ENCODE results near the gene ABHD16A.
A peak's percentile ranks its signal among the peaks of the same experiment; 100 is the strongest.

The ABHD16A gene

GRCh38 chr6:31689249-31690110 is 13.6 kb downstream of the ABHD16A start:
- DNase-seq (ENCODE audit: low read depth in 2 of 2): no peak

DNA sequence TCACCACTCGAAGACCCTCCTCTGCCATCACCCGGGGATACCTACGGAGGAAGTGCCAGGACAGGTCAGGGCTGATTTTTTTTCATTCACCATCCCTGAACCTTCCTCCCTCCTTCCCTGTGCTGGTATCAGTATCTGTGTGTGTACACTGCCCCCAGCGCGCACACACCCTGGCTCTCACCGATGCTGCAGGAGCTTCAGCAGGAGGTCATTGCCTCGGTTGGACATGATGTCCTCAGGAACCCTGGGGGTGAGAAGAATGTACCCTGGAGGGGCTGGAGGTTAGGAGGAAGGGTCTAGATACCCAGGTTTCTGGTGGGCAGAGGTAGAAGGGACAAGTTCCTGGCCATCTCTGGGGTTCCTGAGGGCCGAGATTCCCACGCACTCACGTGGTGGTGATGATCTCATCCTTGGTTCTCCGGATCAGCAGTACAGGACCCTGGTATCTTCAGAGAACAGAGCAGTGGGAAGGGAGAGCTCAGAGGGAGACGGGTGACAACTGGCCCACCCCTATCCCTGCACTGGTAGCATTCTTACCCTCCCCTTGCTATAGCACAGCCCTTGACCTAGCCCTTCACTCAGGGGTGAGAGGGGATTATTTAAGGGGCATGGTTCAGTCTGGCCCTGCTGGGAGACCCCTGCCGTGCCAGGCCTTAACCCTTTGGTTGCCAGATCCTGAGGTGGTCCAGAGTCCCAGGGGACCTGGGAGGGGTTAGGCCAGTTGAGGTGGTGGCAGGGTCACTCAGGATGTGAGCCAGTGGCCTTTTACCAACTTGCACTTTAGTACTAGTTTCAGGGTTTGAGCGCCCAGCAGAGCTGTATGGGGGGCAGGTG is 15.0 kb downstream of the ABHD16A start:
- DNase-seq (ENCODE audit: low read depth in 2 of 2): no peak

DNA sequence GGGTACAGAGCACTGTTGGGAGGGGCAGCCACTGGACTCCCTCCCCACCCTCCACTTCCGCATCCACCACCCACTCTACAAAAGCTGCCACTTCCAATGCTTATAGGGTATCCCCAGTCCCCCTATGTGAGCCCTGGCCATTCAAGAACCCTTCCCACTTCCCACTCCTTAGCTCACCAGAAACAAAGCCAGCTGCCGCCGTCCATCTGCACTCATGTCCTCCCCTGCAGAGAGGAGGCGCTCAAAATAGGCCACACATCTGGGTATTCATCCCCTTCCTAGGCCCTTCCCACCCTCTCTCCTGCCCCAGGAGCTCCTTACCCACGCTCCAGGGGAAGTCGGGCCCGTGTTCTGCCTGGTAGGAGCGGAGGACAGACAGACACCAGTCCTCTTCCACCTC is 15.8 kb downstream of the ABHD16A start:
- no peak for DNase-seq (ENCODE audit: low read depth in 2 of 2)

- DNase-seq (ENCODE audit: low read depth in 2 of 2): no peak
Observed at GRCh38 chr6:31686483-31686882, 16.6 kb downstream of the ABHD16A start.

DNA sequence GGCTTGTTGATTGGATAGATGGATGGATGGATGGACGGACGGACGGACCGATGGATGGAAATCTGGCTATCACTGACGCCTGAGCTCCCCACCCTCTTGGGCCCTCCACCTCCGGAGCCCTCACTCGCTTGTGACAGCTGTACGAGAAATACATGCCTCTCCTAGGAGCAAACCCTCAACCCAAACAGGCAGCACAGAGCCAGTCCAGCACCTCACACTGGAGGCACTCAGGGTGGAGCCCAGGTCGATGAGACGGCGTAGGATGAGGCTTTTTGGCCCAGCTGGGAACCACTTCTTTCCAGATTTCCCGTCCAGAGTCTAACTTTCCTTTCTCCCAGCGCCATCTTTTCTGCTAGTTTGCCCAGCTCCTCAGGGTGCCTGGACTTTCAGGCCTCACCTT is 19.5 kb downstream of the ABHD16A start:
- DNase-seq (ENCODE audit: low read depth in 2 of 2): no peak

DNA sequence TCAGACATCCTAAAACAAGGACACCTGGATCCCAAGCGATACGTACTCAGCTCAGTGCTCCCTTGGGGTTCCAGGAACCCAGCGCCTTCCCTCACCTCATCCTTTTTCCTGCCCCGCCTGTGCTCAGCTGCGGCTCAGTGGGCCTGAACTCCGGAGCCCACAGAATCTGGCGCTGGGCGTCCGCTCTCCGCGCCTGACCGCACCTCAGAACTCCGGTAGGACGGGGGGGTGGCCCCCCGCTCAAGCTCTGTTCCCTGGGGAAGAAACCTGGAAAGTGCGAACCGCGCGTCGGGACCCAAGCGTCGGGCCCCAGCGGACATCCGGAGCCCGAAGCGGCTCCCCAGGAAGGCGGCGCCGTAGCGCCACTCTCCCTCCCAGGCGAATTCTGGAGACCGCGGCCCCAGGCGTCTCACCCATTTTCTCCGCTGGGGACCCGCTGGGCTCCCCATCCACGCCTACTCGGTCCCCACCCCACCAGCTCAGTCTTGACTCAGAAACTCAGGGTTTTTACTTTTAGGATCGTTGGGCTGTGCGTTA is 21.9 kb downstream of the ABHD16A start:
- DNase-seq (ENCODE audit: low read depth in 2 of 2): peak in 1 of 2 donors; percentile 39

DNA sequence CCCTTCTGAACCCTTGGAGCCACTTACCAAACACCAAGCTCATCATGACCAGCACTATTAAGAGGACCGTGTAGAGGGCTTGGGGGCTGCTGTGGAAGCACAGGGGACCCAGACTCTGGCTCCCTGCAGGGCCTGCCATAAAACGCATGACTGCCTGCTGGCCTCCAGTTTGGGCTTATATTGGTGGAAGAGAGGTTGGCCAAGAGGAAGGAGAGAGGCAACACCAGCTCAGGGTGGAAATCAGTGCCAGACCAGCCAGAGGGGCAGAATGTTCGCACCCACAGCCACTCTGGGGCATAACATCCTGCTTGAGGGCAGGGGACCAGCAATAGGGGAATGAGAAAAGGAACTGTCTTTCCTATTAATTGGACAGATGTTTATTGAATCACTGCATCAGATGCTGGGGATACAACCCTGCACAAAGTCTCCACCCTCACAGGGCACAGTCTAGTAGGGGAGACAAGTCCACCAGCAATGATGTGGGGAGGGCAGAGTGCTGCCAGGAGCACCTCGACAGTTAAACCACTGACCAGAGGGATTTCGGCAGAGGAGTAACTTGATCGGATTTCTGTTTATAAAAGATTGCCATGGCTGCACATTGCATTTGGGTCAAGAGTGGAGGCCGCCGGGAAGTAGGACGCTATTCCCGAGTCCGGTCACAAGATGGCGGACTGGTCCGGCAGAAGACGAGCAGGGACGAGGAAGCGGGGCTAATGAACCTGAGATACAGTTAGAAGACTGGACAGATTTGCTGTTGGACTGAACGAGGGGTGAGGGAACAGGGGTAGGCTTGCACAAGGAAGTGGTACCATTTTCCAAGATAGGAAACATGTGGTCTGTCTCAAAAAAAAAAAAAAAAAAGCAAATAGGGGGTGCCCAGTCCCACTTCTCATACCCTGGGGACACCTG is 22.6 kb downstream of the ABHD16A start, which contains the start of gene LY6G5C:
Gene LY6G5C, minus strand, starts transcription at position 842 of the 909 bp plus-strand sequence. Its CDS starts 694 bp downstream, at position 148.
- DNase-seq (ENCODE audit: low read depth in 2 of 2): peak in 1 of 2 donors; percentile 45

DNA sequence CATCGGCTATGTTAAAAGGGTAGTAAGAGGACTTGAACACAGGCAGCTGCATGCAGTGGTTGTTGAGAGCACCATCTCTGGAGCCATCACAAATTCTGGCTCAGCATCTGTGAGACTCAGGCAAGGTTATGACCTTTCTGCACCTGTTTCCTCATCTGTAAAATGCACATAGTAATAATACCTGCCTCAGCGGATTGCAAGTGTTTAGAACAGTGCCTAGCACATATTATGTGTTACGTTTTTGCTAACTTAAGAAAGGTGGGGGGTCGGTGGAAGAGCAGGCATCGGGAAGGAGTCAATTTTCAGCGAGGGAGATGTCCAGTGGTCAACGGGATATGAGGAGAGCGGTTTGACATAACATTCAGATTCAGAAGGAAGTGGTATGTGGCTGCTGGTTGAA is 25.2 kb downstream of the ABHD16A start:
- DNase-seq (ENCODE audit: low read depth in 2 of 2): no peak

DNA sequence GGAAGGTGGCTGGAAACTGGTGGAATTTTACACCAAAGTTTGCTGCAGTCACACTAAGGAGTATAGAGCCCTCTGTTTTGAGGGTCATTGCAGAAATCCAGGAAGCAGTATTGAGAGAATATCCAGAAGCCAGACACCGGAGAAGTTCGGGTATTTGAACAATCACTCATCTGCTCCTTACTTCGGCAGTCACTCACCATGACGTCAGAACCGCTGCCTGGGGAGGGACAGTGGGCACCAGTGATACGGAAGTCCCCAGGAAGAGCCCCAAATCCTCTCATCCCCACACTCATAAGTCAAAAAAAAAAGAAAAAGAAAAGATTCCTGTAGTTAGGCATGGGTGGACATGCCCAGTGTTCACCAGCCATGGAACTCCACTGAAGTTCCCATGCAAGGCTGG is 26.2 kb downstream of the ABHD16A start:
- no peak for DNase-seq (ENCODE audit: low read depth in 2 of 2)

DNA sequence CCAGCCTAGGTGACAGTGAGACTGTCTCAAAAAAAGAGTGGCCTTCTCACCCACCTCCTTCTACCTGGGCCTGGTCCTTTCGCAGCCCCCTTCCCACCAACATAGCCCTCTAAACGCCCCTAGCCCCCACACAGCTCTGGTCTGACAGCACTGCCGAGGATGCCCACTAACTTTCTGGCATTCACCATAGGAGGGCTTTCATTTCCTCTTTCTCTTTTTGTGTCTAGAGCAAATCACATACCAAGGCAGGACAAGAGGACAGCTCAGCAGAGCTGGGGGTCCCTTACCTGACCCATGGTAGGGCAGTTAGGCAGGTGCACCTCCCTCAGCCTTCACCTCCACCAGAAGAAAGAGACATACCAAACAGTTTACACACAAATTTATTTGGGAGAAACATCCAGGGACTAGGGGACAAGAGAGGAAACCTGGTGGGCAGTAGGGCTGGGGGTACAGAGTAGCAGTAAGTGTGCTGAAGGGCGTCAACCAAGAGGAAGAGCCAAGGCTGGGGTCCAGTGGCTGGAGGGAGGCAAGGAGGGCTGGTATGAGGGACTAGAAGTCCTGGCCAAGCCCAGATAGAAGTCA is 26.7 kb downstream of the ABHD16A start:
- DNase-seq (ENCODE audit: low read depth in 2 of 2): no peak

DNA sequence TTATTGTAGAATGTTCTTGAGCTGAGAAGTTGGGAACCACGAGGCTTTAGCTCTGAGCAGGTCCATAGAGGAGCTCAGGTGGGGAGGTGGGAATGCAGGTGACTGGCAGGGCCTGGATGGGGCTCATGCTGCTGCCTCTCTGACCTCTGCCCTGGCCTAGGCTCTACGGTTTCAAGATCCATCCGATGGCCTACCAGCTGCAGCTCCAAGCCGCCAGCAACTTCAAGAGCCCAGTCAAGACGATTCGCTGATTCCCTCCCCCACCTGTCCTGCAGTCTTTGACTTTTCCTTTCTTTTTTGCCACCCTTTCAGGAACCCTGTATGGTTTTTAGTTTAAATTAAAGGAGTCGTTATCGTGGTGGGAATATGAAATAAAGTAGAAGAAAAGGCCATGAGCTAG is 33.4 kb downstream of the ABHD16A start, which contains the start of gene LY6G5B:
Gene LY6G5B, plus strand, starts transcription at position 301 of the 400 bp plus-strand sequence. CDS start 975 bp downstream, outside the sequence.
- DNase-seq (ENCODE audit: low read depth in 2 of 2): no peak

- no peak for DNase-seq (ENCODE audit: low read depth in 2 of 2)
Observed at GRCh38 chr6:31666337-31666965, 36.7 kb downstream of the ABHD16A start.

- peak; percentile 93 to 94 for DNase-seq (ENCODE audit: low read depth in 2 of 2)
Observed at GRCh38 chr6:31665501-31666336, 37.4 kb downstream of the ABHD16A start, which contains the start of gene CSNK2B. Gene CSNK2B (plus strand): TSS chr6:31666080. CDS start chr6:31666832, 752 bp downstream.

GRCh38 chr6:31664790-31665500 is 38.2 kb downstream of the ABHD16A start, which contains the start of gene GPANK1:
Gene GPANK1 (minus strand): TSS chr6:31664997. CDS start chr6:31664478, 519 bp downstream.
- peak; percentile 72 to 83 for DNase-seq (ENCODE audit: low read depth in 2 of 2)

DNA sequence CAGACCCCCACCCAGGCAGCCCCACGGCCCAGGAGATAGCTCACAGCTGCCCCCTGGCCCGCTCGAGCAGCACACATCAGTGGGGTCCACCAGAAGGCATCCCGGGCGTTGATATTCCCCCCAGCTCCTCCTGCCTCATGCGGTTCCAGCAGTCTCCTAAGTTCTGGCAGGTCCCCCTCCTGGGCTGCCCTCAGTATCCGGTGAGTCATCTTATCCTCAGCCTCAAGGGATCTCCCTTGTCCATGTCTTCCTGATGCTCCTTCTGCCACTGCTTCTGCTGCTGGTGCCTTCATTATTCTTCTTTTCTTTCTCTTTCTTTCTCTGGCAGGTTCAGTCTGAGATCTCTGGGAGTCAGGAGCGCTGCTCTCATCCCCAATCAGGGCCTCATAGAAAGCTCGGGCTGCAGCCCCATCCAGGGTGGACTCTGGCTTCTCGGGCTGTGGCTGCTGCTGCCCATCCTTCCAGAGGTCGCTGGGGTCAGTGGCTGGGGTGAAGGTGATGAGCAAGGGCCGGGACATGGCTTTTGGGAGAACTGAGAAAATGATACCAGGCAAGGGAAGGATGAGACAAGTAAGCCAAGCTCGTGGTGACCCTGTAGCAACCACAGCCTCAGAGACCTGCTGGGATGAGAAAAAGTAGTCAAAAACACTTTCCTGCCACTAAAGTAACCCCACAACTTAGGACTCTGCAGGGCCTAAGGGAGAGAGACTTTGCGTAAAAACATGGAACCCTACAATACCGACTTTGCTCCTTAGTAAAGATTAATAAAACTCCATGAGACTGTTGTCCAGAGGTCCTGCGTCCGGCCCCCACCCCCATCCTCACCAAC is 38.9 kb downstream of the ABHD16A start:
- no peak for DNase-seq (ENCODE audit: low read depth in 2 of 2)

DNA sequence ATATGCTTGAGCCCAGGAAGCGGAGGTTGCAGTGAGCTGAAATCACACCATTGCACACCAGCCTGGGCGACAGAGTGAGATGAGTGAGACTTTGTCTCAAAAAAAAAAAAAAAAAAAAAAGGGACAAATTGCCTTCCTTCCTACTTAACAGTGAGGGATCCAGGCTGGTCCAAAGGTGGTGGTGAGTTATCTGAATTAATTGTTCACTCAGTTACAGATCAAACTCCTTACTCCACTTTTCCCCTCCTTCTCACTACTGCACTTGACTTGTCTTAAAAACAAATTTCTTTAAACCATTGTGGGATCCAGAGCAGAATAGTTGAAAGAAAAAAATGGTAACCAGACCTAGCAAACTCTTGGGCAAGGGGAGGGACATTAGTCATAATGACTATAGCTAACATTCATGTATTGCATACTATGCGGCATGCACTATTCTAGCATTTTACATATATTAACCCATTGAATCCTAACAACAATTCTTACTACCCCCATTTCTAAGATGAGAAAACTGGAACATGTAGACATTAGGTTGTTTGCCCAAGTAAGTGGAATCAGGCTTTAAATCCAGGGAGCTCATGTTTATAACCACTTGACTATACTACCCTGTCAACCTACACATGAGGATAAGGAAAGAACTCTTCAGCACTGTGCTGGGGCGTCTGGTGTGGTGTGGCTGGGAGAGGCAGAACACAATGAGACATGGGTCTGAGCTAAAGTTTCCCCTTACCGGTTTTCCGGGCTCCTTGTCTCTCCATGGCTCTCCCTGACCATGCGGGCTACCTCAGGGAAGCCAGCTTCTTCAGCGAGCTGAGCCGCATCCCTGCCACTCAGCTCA is 39.8 kb downstream of the ABHD16A start:
- DNase-seq (ENCODE audit: low read depth in 2 of 2): no peak

All from stimulated activated CD4-positive, alpha-beta T cell treated with anti-CD3 and anti-CD28 coated beads, Interleukin-1b, Interleukin-23, amount 100 ng/mL, for 4 hours (primary cell).